Bronchial smooth muscle cell (primary cell): ENCODE results near the gene FKBP14. TPM values are rescaled to one million over a fixed set of nuclear protein-coding genes. Genes with fewer than 3 reads are reported as not detected.

ENCODE experiments used
- total RNA-seq: library from RNA; depleted of rRNA; stranded (reverse); fragments of >200 nt; gene quantifications from 2 replicates; pipeline ENCODE4 v1.2.1, GENCODE V29; 2014

The FKBP14 gene
- total RNA-seq, result 17.6 and 25.4 TPM in 2 replicates

GRCh38 chr7:30026229-30027064 lies at the start of gene FKBP14:
Gene FKBP14 (minus strand): TSS chr7:30026702. CDS start chr7:30026508, 194 bp downstream.

GRCh38 chr7:30028216-30028748 lies 1.8 kb upstream of the FKBP14 start, which contains the start of gene PLEKHA8:
Gene PLEKHA8 (plus strand): TSS chr7:30028412. CDS start chr7:30028763, 351 bp downstream.

GRCh38 chr7:29989257-29989995 lies 37.1 kb downstream of the FKBP14 start, which contains the start of gene SCRN1:
Gene SCRN1 (minus strand): TSS chr7:29989801. CDS start chr7:29969067, 20,734 bp downstream.

Other genes with a start within 250 kb of the FKBP14 start
- under 0.01 TPM in 1 of 2 replicates, not detected in the other for gene WIPF3, start 220.2 kb downstream of the FKBP14 start, total RNA-seq
- gene SCRN1, start 36.9 kb downstream of the FKBP14 start, total RNA-seq, result 84.0 and 87.3 TPM in 2 replicates
- gene PLEKHA8, start 1.7 kb upstream of the FKBP14 start, total RNA-seq, result 5.2 and 7.1 TPM in 2 replicates
- gene MTURN, start 108.3 kb upstream of the FKBP14 start, total RNA-seq, result 18.8 and 19.7 TPM in 2 replicates